MM.1S (cell line): ENCODE data around the gene EPB41L2.

Source experiments
- CTCF ChIP-seq: fragments of 300-600 bp; sonication (generic); IDR thresholded peaks from 2 replicates; pipeline ENCODE4 v1.5.1; 2016; ENCODE audit warnings: antibody characterized with exemption, low read length, mixed read lengths
- EZH2 ChIP-seq: fragments of 300-600 bp; sonication (generic); optimal IDR thresholded peaks from 2 replicates; pipeline ENCODE3; 2017; ENCODE audit warnings: low read depth, mild to moderate bottlenecking, antibody characterized with exemption, low read length, mixed read lengths
- EZH2phosphoT487 ChIP-seq: fragments of 300-600 bp; sonication (generic); IDR thresholded peaks from 2 replicates; pipeline ENCODE4 v1.6.1; 2018; ENCODE audit warnings: antibody characterized with exemption, low read length

- TF ChIP-seq CTCF (no peak), EZH2 (no peak), EZH2phosphoT487 (no peak)
Observed at GRCh38 chr6:130852844-130853554, 210.0 kb downstream of the EPB41L2 start.
